Motor neuron (in vitro differentiated cells): ENCODE results near the gene PRRX2. TPM values are rescaled to one million over a fixed set of nuclear protein-coding genes. Genes with fewer than 3 reads are reported as not detected.
A peak's percentile ranks its signal among the peaks of the same experiment; 100 is the strongest.

Source experiments
- ATAC-seq, 8 experiments: fragments of 200-7000 bp; cut with Tn5 transposase; replicated peaks in 6 of 8; 2 replicates each; pipeline ENCODE4 v1.8.0; 2021; ENCODE audit warnings: mild to moderate bottlenecking in 8 of 8, moderate library complexity in 8 of 8
- H3K27ac ChIP-seq, 2 donors: fragments of 250-450 bp; sonication (Bioruptor Pico); 2 replicates each; pipeline ENCODE4 v1.9.0; 2021; ENCODE audit warnings: antibody characterized with exemption in 2 of 2, mild to moderate bottlenecking in 2 of 2, moderate library complexity in 1 of 2
- H3K4me1 ChIP-seq, 2 donors: fragments of 250-450 bp; sonication (Bioruptor Pico); replicated peaks in 1 of 2; 2 replicates each; pipeline ENCODE4 v1.6.1; 2021; ENCODE audit warnings: antibody characterized with exemption in 2 of 2, mild to moderate bottlenecking in 2 of 2, moderate library complexity in 1 of 2
- H3K4me3 ChIP-seq, 5 donors: fragments of 250-450 bp; sonication (Bioruptor Pico); 2 replicates each; pipeline ENCODE4 v1.9.0; 2021; ENCODE audit warnings: antibody characterized with exemption in 5 of 5, mild to moderate bottlenecking in 5 of 5, moderate library complexity in 4 of 5
- WGBS, 10 experiments: fragments of 450-650 bp; shearing (Covaris generic); methylation state at CpG; one replicate each; pipeline ENCODE4 v1.0.0; 2022; 5-methylcytosine and 5-hydroxymethylcytosine counted together
- in situ Hi-C, 9 experiments: fragments of 400-800 bp; cut with MboI; loops; one replicate each; pipeline ENCODE4 v1.15.0; 2021; ENCODE audit warnings: low sequenced_read_pairs in 9 of 9, low pct_unique_long_range_greater_than_20kb in 2 of 9; ENCODE audit not compliant: unreplicated experiment in 9 of 9
- total RNA-seq, 8 experiments: library from RNA; unstranded; fragments of 300-600 nt; gene quantifications; 2 replicates each; pipeline versions ENCODE4 v1.2.3 to v1.2.4, GENCODE V29; 2022

PRRX2 gene
- total RNA-seq, 8 experiments from 2014 or later: 0.14 to 14.4 (median 0.87) TPM; not detected in 1

- in situ Hi-C loops: no loop called here
- peaks cover 0 to 3% of the 10 kb centered on the region in 2 donors for H3K4me1 ChIP-seq
Observed at GRCh38 chr9:129722913-129723312, 57.5 kb downstream of the PRRX2 start.

GRCh38 chr9:129724456-129725190, 59.2 kb downstream of the PRRX2 start:
- H3K4me3 ChIP-seq: no peak overlapping the region
- no peak for ATAC-seq
- WGBS, 10 experiments: 31 to 100% (median 82%) methylated on average over 2 to 5 of the region's 16 CpGs; no CpG with 5 or more reads in 5 of the 10 experiments
- H3K27ac ChIP-seq: no peak overlapping the region
- in situ Hi-C loops: no loop called here
- H3K4me1 ChIP-seq: peaks cover 0 to 3% of the 10 kb centered on the region in 2 donors

More at GRCh38 chr9:129722913-129723312, 57.5 kb downstream of the PRRX2 start:
- no peak for ATAC-seq
- WGBS, 10 experiments: 100% methylated on average over 1 of the region's 5 CpGs; no CpG with 5 or more reads in 9 of the 10 experiments
- Histone ChIP-seq H3K27ac (no peak overlapping the region), H3K4me3 (no peak overlapping the region)

GRCh38 chr9:129725795-129726251, 60.4 kb downstream of the PRRX2 start:
- Histone ChIP-seq H3K27ac (no peak overlapping the region), H3K4me3 (no peak overlapping the region), H3K4me1 (peaks cover 0 to 3% of the 10 kb centered on the region in 2 donors)
- in situ Hi-C loops: no loop called here
- 0 to 74% (median 43%) methylated on average over 1 to 7 of the region's 10 CpGs; no CpG with 5 or more reads in 2 of the 10 experiments for WGBS, 10 experiments
- peak in 5 of 8 experiments; percentile 6 to 51 (median 23) for ATAC-seq

- in situ Hi-C loops: no loop called here
- H3K27ac ChIP-seq: no peak overlapping the region
- ATAC-seq: peak; percentile 86 to 96 (median 91)
- no peak overlapping the region for H3K4me3 ChIP-seq
- H3K4me1 ChIP-seq: peaks cover 0 to 3% of the 10 kb centered on the region in 2 donors
- 5 to 52% (median 32%) methylated on average over 3 to 14 of the region's 23 CpGs; no CpG with 5 or more reads in 1 of the 10 experiments for WGBS, 10 experiments
Observed at GRCh38 chr9:129726322-129727160, 61.1 kb downstream of the PRRX2 start.

- Histone ChIP-seq H3K4me1 (peaks cover 3 to 8% of the 10 kb centered on the region in 2 donors), H3K27ac (no peak overlapping the region), H3K4me3 (no peak overlapping the region)
- in situ Hi-C loops: no loop called here
- no peak for ATAC-seq
- 82 to 100% (median 92%) methylated on average over 1 to 6 of the region's 7 CpGs; no CpG with 5 or more reads in 4 of the 10 experiments for WGBS, 10 experiments
Observed at GRCh38 chr9:129728744-129729143, 63.3 kb downstream of the PRRX2 start.

- peak in 3 of 8 experiments; percentile 10 to 29 (median 19) for ATAC-seq
- Histone ChIP-seq H3K27ac (no peak overlapping the region), H3K4me1 (peaks cover 3 to 8% of the 10 kb centered on the region in 2 donors), H3K4me3 (no peak overlapping the region)
- 38 to 100% (median 52%) methylated on average over 1 to 5 of the region's 6 CpGs; no CpG with 5 or more reads in 3 of the 10 experiments for WGBS, 10 experiments
- in situ Hi-C loops: loop anchor here in 3 of 9 experiments (10.0 kb wide), 1 partner anchor 53 kb away; no protein-coding TSS in a partner anchor
Observed at GRCh38 chr9:129731477-129732085, 66.1 kb downstream of the PRRX2 start.

GRCh38 chr9:129732100-129732499, 66.7 kb downstream of the PRRX2 start:
- peak in 2 of 8 experiments; percentile 36 to 64 for ATAC-seq
- in situ Hi-C loops: loop anchor here in 3 of 9 experiments (10.0 kb wide), 1 partner anchor 53 kb away; no protein-coding TSS in a partner anchor
- 69 to 90% (median 79%) methylated on average over 1 to 9 of the region's 10 CpGs; no CpG with 5 or more reads in 3 of the 10 experiments for WGBS, 10 experiments
- peaks cover 0 to 8% of the 10 kb centered on the region in 2 donors for H3K4me1 ChIP-seq
- H3K27ac ChIP-seq: no peak overlapping the region
- H3K4me3 ChIP-seq: no peak overlapping the region

GRCh38 chr9:129732946-129733631, 67.6 kb downstream of the PRRX2 start:
- in situ Hi-C loops: loop anchor here in 3 of 9 experiments (10.0 kb wide), 1 partner anchor 52 kb away; no protein-coding TSS in a partner anchor
- WGBS, 10 experiments: 40 to 88% (median 81%) methylated on average over 1 to 16 of the region's 23 CpGs; no CpG with 5 or more reads in 3 of the 10 experiments
- peaks cover 0 to 8% of the 10 kb centered on the region in 2 donors for H3K4me1 ChIP-seq
- H3K4me3 ChIP-seq: no peak overlapping the region
- ATAC-seq: no peak
- no peak overlapping the region for H3K27ac ChIP-seq

GRCh38 chr9:129733632-129733953, 68.1 kb downstream of the PRRX2 start:
- in situ Hi-C loops: loop anchor here in 3 of 9 experiments (10.0 kb wide), 1 partner anchor 51 kb away; no protein-coding TSS in a partner anchor
- 73 to 100% (median 90%) methylated on average over 1 to 2 of the region's 2 CpGs; no CpG with 5 or more reads in 6 of the 10 experiments for WGBS, 10 experiments
- ATAC-seq: no peak

GRCh38 chr9:129735546-129735945, 70.1 kb downstream of the PRRX2 start:
- Histone ChIP-seq H3K4me3 (no peak overlapping the region), H3K27ac (no peak overlapping the region), H3K4me1 (peaks cover 0 to 8% of the 10 kb centered on the region in 2 donors)
- ATAC-seq: no peak
- 60% methylated on average over 1 of the region's 6 CpGs; no CpG with 5 or more reads in 9 of the 10 experiments for WGBS, 10 experiments
- in situ Hi-C loops: loop anchor here in 4 of 9 experiments (5.0 to 10.0 kb wide), 2 partner anchors 47 to 49 kb away; no protein-coding TSS in a partner anchor

More at GRCh38 chr9:129733632-129733953, 68.1 kb downstream of the PRRX2 start:
- no peak overlapping the region for H3K4me3 ChIP-seq
- no peak overlapping the region for H3K27ac ChIP-seq
- H3K4me1 ChIP-seq: peaks cover 0 to 8% of the 10 kb centered on the region in 2 donors

GRCh38 chr9:129736334-129736733, 70.9 kb downstream of the PRRX2 start:
- 20% methylated on average over 1 of the region's 20 CpGs; no CpG with 5 or more reads in 9 of the 10 experiments for WGBS, 10 experiments
- no peak for ATAC-seq
- peaks cover 0 to 8% of the 10 kb centered on the region in 2 donors for H3K4me1 ChIP-seq

More at GRCh38 chr9:129736334-129736733, 70.9 kb downstream of the PRRX2 start:
- in situ Hi-C loops: loop anchor here in 4 of 9 experiments (5.0 to 10.0 kb wide), 2 partner anchors 46 to 48 kb away; no protein-coding TSS in a partner anchor
- H3K4me3 ChIP-seq: no peak overlapping the region
- H3K27ac ChIP-seq: no peak overlapping the region
